AG10803 (cell line): ENCODE data around the gene PBRM1.

ENCODE experiments used
- DNase-seq: peaks from one replicate; pipeline ENCODE4 v3.0.0; 2010; ENCODE audit warnings: low read depth
- H3K4me3 ChIP-seq: 2 replicates; pipeline ENCODE4 v1.5.1; 2011; ENCODE audit warnings: mild to moderate bottlenecking, low read length, control low read depth
- CTCF ChIP-seq: conservative IDR thresholded peaks from 2 replicates; pipeline ENCODE4 v1.5.1; 2011; ENCODE audit warnings: mild to moderate bottlenecking, low read length, control low read depth, inconsistent platforms

Gene PBRM1

GRCh38 chr3:52522651-52523251, 163.0 kb downstream of the PBRM1 start:
- TF ChIP-seq CTCF = no peak
- H3K4me3 ChIP-seq = no peak overlapping the region
- no peak for DNase-seq

GRCh38 chr3:52521881-52522650, 163.6 kb downstream of the PBRM1 start:
- no peak overlapping the region for H3K4me3 ChIP-seq
- no peak for DNase-seq
- TF ChIP-seq CTCF = no peak

GRCh38 chr3:52521488-52521824, 164.3 kb downstream of the PBRM1 start:
- no peak for TF ChIP-seq CTCF
- H3K4me3 ChIP-seq = no peak overlapping the region
- DNase-seq = no peak

GRCh38 chr3:52520716-52521487, 164.8 kb downstream of the PBRM1 start:
- no peak for DNase-seq
- no peak for TF ChIP-seq CTCF
- H3K4me3 ChIP-seq = no peak overlapping the region

- TF ChIP-seq CTCF = no peak
- no peak overlapping the region for H3K4me3 ChIP-seq
- DNase-seq = no peak
Measured at GRCh38 chr3:52520141-52520667, 165.5 kb downstream of the PBRM1 start.

GRCh38 chr3:52519445-52520140, 166.1 kb downstream of the PBRM1 start:
- no peak for DNase-seq
- TF ChIP-seq CTCF = no peak
- no peak overlapping the region for H3K4me3 ChIP-seq
